Kidney tubule cell (primary cell): ENCODE results near the gene FBXO8.

Experiments
- DNase-seq: peaks from one replicate; pipeline ENCODE4 v3.0.0-alpha.2; 2018; ENCODE audit warnings: low spot score

FBXO8 gene

DNA sequence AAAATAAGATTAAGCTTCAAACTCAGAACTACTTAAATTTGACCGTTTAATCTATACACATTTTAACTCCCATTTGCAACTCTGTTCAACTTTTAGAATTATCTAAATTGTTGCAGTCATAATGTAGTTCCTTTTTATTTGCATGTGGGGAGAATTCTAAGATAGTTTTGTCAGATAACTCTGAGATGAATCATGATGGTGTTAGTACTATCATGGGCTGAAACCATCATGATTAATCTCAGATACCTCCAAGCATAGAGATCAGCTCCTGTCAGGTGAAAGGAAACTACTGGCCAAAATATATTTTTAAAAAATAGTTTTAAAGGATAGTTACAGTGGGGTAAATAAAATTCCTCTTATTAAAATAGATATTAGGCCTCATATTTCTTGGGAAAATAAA, 39.0 kb downstream of the FBXO8 start:
- peak; percentile 72 for DNase-seq

DNA sequence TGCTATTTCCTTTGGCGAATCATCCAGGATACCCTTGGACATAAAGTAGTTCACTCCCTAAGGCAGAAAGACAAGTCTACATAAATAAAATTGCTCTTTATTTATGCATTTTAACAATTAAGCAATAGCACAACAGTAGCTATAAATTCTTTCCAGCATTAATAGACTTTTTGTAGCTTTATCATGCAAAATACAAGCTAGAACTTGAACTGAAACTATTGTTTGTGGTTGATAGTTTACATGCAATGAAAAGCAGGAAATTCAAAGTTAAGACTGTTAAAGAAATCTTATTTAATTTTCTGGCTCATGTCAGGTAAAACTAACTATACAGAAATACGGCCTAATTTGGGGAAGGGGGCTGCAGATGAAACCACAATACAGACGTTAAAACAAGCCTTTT, 42.3 kb downstream of the FBXO8 start:
- DNase-seq, result no peak

DNA sequence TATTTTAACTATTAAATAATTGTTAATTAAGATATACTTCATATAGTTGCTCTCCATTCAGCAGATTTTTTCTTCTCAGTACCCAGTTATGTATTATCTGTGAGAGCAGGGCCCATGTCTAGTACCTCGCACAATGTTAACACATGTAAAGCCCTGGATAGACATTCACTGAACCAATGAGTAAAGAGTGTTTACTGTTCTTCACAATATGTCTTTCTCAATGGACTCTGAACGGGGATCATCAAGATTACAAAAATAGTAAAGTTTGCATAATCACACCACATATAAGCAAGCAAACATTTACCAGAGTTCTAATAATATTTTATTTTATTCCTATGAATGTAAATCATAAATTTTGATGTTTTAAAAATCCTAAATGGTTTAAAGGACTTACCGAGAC, 47.1 kb downstream of the FBXO8 start:
- no peak for DNase-seq

DNA sequence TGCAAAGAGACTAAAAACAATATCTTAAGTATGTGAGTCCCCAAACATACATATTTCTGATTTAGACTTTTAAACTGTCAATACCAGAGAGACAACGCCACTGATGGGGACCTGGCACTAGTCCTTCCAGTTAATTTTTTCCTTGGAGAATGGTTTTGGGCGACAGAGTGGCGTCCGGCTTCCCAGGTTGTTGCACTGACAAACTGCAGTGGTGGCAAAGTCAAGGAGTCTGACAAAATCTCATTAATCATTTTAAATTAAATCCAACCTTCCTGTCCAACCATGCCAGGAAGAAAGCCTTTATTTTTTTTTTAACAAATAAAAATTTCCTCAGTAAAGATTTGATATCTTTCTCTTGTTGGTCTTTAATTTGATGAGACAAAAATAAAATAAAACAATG, 52.8 kb downstream of the FBXO8 start:
- DNase-seq, result no peak

DNA sequence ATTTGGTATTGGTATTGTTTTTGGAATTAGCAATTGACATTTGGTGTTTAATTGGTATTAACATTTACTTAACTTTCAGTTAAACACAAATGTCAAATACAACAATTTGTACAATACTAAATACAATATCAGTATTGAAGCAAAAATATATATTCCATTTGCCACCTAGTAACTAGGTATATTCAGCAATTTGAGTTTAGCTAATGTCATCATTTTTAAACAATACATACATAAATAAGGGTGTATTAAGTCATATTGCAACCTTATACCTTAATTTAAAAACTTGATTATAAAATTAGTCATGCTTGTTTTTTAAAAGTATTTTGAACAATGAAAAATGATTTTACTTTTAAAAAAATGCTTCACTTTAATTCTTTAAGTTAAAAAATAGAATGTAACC, 53.3 kb downstream of the FBXO8 start:
- DNase-seq, result no peak

DNA sequence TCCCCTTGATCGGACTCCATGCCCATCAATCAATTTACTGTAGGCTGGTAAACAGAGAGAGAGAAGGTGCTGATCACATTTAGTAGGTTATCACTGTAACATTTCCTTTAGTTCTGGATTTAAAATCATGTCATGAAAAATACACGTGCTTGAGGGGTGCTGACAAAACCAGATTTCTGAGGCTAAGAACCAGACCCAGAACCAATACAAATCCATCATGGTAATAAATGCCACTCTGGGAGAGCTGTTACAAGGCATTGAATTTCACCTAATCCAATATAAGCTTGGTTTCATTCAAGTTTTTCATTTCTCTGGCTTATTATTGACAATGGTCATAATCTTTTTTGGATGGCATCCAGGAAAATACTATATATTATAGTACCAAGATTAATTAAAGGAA, 54.5 kb downstream of the FBXO8 start:
- DNase-seq, result no peak

DNA sequence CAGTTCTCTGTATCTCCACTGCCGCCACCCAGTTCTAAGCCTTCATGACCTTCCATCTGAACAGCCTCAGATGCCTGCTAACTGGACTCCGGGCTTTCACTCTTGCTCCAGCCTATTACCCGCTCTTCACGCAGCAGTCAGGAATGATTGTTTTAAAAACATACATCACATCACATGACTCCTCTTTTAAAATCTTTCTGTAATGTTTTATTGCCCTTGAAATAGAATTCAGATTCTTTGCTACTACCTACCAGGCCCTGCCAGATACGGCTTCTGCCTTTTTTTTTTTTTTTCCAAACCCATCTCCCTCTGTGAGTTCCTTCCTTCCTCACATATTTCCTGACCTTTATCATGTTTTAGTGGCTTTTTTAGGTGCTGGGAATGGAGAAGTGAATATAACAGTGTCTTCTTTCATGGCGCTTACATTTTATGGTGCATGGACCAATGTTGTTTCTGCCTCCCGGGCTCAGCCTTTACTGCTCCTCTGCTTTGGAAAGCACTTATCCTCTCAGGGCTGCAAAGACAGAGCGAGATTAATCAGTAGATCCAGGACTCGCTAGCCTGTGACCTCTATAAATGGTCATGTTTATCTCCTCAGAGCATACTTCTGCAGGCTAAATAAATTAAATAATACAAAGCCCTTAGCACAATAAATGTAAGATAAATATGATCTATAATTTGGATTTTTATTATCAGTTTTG, 58.0 kb downstream of the FBXO8 start:
- DNase-seq, result no peak

DNA sequence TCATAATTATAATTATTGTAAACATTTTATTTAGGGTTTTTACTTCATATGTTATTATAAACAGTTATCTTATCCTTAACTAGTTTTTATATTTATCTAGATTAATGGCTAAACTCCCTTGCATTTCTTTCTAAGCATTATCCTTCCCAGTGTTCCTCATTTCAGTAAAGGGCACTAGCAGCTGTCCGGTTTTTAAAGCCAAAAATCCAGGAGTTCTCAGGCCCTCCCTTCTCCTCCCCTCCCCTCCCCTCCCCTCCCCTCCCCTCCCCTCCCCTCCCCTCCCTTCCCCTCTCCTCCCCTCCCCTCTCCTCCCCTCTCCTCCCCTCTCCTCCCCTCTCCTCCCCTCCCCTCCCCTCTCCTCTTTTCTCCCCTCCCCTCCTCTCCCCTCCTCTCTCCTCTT, 58.9 kb downstream of the FBXO8 start:
- no peak for DNase-seq

DNA sequence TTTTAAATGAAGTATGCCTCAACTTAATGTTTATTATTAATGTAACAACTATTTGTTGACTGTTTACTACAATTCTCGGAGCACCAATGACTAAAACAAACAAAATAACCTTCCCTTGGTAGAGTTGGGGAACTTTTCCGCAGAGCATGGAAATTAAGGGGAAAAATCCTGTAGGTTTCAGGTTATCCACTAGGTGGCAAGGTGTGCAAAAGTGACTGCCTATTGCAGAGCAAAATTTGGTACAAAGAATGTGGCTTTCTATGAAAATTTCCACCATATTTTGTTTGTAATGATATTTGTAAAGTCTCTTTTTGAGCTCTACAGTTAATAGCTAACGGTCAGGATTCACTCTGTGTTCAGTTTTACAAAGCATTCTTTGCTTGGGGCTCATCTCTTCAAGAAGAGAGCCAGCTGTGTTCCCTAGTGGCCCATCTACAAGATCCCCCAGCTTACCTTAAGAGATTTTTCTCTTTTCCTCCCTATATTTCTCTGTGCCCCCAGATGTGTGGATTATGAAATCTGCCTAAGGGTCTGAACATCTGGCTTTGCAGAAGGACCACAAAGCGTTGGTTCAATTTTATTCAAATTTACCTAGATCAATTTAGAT, 61.1 kb downstream of the FBXO8 start:
- peak; percentile 40 for DNase-seq

DNA sequence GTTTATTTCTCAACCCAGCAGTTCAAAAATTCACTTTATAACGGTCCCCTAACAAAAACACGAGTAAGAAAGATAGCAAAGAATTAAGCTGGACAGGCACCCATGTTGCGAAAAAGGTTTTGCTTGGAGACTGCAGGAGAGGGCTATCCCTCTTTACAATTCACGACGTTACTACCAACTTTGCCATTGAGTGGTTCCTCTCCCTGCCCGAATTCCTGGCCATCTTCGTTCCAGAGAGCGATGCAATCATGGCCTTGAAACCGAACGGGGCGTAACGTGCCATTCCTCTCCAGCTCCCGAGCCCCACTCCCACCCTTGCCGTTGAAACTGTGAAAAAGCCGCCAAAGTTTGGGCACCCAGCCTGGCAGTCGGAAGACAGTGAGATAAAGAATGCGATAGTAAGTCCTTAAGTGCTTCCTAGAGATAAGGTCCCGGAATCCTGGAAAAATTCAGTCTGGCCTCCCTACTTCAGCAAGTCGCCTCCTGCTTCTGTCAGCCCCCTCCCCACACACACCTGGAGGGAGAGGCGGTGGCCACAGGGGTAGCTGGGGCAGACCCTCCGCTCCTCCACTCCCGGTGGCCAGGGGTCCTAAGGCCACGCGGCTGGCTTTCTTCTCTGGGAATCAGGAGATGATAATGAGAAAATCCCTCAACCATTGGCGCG, 65.2 kb downstream of the FBXO8 start:
- no peak for DNase-seq

DNA sequence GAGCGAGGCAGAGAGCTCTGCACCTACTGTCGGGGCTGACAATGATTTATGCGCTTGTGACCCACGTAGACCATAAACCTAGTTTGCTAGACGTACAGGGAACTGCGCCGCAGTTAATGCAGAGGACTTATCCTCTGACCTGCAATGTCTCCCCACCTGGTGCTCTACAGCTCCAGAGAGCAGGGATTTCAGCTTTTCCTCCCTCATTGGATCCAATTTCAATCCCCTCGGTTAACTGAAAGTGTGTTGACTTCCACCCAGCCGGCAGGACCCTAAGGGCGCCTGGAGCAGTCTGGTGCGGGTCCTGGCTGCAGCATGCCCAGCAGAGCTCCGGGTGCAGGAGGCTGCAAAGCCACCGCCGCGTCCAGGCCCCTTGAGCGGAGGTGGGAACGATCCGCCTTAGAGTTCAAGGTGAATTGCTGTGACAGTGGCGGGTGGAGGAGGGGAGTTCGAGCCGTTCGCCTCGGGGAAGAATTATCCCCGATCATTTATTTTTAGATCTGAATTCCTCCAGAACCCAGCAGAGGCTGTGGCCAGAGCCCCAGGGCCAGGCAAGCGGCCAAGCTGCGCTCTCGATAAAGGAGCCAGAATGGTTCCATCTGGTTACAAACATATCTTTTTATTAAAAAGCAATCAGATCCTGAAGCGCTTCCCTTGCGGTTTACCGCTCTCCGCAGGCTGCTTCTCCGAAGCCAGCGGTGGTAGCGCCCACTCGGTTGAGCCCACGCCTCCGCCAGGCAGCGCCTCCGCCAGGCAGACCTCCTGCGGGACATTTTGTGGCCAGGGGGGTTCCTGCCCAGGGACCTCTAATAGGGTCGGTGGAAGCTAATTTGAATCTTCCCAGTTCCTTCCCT, 66.0 kb downstream of the FBXO8 start:
- no peak for DNase-seq

DNA sequence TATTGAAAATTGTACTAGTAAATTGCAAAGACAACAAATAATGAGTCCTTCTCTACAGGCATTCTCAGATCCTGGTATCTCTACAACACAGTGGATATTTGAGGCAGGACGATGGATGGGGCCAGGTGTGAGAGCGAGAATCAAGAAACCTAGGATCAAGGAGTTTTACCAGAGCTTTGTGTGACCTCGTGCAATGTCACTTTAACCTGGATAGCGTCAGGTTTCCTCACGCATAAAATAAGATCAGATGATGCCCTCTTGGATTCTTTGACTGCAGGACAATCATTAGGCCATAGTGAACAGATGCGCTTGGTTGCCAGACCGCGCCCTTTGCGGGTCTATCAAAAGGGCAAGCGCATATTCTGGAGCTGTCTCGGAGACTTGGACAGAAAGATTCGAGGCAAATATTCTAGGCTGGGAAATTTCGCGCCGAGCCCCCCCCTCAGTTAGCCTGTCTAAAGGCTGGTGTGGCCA, 66.6 kb downstream of the FBXO8 start:
- DNase-seq, result no peak

DNA sequence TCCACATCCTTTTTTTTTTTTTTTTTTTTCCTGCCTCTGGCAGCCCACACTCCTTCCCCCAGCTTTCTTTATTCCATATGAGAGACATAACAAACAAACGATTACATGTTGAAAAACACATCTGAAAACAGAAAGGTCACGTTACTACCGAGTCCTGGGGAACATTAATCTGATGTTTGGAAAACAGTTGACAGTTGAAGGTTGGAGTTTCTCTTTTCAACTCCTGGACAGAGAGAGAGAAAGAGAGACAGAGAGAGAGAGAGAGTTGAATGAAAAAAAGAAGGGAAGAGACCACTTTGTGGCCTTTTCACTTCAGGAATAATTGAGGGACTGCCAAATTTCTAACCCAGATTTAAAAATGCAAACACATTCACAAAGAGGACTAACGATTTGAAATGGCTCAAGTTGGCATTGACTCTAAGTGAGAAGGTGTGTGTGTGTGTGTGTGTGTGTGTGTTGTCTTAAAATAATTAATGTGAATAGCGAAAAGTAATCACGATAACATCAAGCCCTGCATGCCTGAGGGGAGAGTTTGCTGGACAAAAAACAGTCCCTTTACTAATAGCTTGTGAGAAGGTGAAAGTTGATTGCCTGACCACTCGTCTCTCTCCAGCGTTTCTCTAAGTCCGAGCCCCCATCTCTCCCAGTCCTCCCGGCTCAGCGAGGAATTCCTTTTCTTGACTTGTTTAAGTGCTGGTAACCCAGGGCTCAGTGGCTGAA, 67.3 kb downstream of the FBXO8 start:
- no peak for DNase-seq

DNA sequence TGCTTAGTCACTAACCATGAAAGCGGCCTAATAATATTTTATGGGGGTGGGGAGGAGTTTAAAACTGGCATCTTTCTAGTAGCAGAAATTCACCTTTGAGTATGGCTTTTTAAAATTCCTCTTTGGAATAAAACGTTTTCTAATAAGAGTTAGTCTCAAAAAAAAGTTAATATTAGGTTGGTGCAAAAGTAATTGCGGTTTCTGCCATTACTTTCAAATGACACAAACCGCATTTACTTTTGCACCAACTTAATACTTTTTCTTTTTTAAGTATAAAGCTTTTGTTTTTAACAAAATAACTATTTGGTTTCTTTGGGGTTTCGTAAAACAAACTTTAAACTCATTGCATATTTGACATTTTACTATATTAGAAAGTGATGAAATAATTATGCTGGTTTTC, 68.4 kb downstream of the FBXO8 start:
- no peak for DNase-seq

DNA sequence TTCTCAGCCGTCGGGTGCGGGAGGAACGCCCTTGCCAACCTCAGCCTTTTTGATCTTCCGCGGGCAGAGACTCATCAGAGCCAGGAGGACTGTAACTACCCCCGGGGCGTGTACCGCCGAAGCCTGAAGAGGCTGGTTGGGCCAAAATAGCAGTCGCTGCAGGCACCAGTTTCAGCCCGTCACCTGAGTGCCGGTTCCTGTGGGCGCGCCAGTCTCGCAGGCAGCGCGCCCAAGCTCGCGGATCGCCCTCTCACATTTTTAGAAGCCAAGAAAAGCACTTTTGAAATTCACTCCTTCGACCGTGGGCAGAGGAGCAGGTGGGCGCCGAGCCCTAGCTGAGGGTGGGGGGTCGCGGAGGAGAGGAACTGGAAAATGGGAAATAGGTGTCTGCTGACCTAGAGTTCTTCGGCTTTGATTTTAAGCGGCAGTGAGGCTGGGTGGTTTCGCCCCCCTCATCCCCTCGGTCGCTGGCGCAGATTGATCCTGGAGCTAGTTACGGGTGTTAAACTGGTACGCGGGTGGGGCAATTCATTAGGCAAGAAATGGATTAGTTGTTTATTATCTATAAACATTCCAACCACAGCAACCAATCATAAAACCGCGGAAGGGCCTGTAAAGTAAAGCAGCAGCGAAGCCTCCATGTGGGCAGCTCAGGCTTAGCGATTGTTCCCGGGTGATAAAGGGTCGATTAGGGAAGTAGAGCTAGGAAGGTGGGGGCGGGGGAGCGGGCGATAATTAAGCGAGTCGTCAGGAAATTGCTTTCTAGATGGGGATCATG, 69.2 kb downstream of the FBXO8 start:
- no peak for DNase-seq

DNA sequence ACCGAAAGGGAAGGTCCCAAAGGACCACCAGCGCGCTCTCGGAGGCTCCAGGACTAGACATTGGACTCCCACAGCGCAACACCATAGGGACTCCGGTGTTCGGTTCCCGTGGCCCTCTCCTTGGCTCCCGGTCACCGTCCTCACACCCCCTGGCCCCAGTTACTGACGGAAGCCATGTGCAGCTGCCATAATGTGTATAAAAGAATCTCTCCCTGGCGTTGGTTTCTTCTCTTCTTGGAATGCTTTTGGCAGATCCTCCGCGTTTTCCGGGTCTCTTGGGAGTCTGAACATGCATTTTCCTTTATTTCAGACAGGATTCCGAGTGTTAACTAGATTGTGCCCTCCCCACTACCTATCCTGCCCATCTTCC, 69.8 kb downstream of the FBXO8 start:
- no peak for DNase-seq

DNA sequence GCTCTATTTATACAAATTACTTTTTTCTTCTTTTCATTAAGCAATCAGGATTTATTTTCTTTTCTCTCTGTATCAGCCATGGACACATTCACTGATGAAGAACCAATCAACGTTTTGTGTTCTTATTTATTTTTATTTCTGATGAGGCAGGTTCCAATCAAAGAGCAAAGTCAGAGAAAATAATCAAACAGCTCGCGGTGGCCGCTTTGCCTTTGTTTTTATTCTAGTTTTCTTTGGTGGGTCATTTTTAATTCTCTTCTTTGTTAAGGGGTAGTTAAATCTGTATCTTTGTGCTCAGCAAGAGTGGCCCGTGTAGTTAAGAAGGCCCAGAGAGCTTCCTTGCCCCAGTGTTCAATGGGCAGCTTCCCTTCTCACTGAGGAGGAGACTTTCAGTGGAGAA, 71.4 kb downstream of the FBXO8 start:
- no peak for DNase-seq

DNA sequence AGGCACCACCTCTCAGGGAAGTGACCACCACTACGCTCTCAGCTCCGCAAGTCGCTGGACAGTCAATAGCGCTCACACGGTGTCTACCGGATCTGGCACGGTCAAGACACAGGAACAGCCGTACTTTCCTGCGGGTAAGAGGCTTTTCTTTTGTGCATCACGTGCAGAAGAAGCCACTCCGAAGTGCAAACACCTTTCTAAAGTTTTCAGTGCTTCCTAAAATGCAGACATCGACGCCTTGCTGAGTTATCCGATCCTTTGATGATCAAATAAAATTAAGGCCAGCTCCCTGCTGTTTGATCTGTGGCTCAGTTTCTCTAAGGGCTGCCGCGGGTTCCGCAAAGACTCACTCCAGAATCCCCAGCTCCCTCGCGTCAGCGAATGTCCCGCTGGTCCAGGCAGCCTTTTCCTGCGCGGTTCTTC, 71.8 kb downstream of the FBXO8 start:
- DNase-seq, result peak; percentile 10

DNA sequence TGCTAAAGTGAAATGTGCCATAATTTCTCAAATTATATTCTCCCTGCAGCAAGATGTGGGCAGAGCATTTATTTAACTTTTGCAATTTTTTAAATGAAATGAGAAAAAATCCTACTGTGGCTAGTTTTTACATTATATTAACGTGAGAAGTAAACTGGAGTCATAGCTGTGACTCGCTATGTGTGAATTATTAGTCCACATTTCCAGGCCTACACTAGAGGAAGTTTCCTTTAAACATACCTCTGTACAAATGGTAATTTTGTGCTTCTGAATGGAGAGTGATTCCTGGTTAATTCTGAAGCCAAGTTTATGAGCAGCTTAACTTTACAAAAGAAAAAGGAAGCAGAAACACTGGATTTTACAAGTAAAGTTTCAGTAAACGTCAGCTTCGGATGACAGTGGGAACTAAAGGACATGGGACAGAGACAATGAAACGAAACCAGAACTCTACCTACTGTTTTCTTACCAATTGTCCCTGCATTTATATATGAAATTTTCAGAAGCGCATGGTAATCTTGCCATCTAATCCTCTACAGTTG, 72.4 kb downstream of the FBXO8 start:
- DNase-seq, result peak; percentile 58

DNA sequence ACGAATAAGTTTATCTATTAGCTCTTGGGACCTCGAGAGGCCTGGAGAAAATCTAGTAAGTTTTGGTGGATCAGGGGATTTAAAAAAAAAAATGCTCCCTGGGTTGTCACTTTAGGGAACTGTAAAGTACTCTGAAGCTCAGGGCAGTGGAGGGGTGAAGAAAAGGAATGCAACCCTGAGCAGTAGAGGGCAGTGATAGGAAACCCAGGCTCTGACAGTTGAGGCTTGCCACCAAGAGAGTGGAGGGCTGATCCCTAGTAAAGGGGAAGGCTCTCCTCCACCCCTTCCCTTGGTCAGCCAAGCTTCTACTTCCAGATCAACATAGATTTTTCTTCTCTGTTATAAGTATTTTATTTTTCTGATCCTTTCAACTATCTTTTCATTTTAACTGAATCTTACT, 73.1 kb downstream of the FBXO8 start:
- DNase-seq, result no peak

DNA sequence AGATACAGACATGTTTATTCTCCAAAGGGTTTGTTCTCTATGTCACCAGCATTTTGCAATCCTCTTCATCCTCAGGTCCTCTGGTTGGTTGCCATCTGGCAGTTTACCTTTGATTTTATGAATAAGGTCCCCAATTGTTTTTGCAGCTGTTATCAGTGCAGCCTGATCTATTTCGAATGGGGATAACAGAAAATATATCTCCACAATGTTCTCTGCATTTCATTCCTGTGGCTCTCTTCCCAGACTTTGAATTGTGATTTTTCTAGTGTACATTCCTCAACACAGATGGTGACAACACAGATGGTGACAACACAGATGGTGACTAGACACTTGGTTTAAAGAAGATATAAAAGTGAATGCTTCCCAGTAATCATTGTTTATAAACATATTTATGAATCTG, 74.1 kb downstream of the FBXO8 start:
- no peak for DNase-seq
